Heart right ventricle (tissue), 16 donors: Measurements from ENCODE around the gene CBLC. TPM values are rescaled to one million over a fixed set of nuclear protein-coding genes. Genes with fewer than 3 reads are reported as not detected.

Source experiments
- ATAC-seq, 8 donors: fragments of 200-7000 bp; cut with Tn5 transposase; one replicate each; pipeline ENCODE4 v1.9.1; 2020; ENCODE audit warnings: mild to moderate bottlenecking in 8 of 8, moderate library complexity in 8 of 8, moderate number of reproducible peaks in 1 of 8
- DNase-seq, 2 donors: peaks; one replicate each; pipeline ENCODE4 v3.0.0-alpha.2; 2020
- H3K27ac ChIP-seq, 10 donors: fragments of 200-600 bp; sonication (generic) in 2 of 10; one replicate each; pipeline versions ENCODE4 v1.5.0 to v1.8.0; 2020 to 2022; ENCODE audit warnings: mild to moderate bottlenecking in 3 of 10
- H3K27me3 ChIP-seq, 7 donors: fragments of 200-600 bp; one replicate each; pipeline ENCODE4 v1.8.0; 2021 to 2022; ENCODE audit warnings: mild to moderate bottlenecking in 2 of 7
- H3K36me3 ChIP-seq, 9 donors: fragments of 200-600 bp; sonication (generic) in 1 of 9; one replicate each; pipeline versions ENCODE4 v1.5.0 to v1.8.0; 2020 to 2022; ENCODE audit warnings: mild to moderate bottlenecking in 2 of 9
- H3K4me1 ChIP-seq, 9 donors: fragments of 200-600 bp; sonication (generic) in 1 of 9; one replicate each; pipeline versions ENCODE4 v1.5.0 to v1.8.0; 2020 to 2022; ENCODE audit warnings: mild to moderate bottlenecking in 4 of 9
- H3K4me3 ChIP-seq, 10 donors: fragments of 200-600 bp; sonication (generic) in 2 of 10; one replicate each; pipeline versions ENCODE4 v1.5.0 to v1.8.0; 2020 to 2022; ENCODE audit warnings: mild to moderate bottlenecking in 7 of 10, moderate library complexity in 2 of 10
- H3K9me3 ChIP-seq, 11 donors: fragments of 200-600 bp in 10 of 11; sonication (generic) in 2 of 11; one replicate each; pipeline versions ENCODE4 v1.5.0 to v1.8.0; 2013 to 2022; ENCODE audit warnings: mild to moderate bottlenecking in 2 of 11, control low read depth in 1 of 11, moderate library complexity in 1 of 11
- WGBS, 2 donors: extraction: QIAGEN DNeasy Blood & Tissue Kit; methylation state at CpG; one replicate each; pipeline ENCODE4 v1.1.7; 2013; ENCODE audit warnings: inconsistent platforms in 1 of 2; 5-methylcytosine and 5-hydroxymethylcytosine counted together
- intact Hi-C, 10 donors: fragments of 100-400 bp; cut with DNase I; formaldehyde crosslinking; loops; one replicate each; pipeline versions ENCODE4 v1.11.1 to v1.14.2; 2022
- polyA plus RNA-seq, 2 donors: library from polyadenylated mRNA; stranded (reverse); fragments of 200-250 nt; gene quantifications; one replicate each; pipeline ENCODE4 v1.2.3, GENCODE V29; 2013
- total RNA-seq, 10 donors: library from RNA; stranded (reverse); fragmentation: NEBNext Ultra II Directional in 3 of 10; extraction: Animal tissue kit (Norgen Biotek cat#: 25700) in 3 of 10; gene quantifications; one replicate each; pipeline versions ENCODE4 v1.2.1 to v1.2.4, GENCODE V29; 2021 to 2023
- TF ChIP-seq, protein P1 (sequence below), 9 donors: fragments of 200-600 bp; sonication (generic) in 2 of 9; IDR thresholded peaks; one replicate each; pipeline versions ENCODE4 v1.5.0 to v1.8.0; 2021 to 2022; ENCODE audit warnings: antibody characterized with exemption in 9 of 9, mild to moderate bottlenecking in 5 of 9, moderate library complexity in 1 of 9
- donor health status: Arrhythmogenic right ventricular cardiomyopathy.
- donor health status: ischemic (EF 13 %, LVEDD 7.1; RV severe dilation, severe dysfunction).
- donor health status: healthy with polysubstance abuse.
- donor health status: DM: no; HTN: yes; CAD: no.
- donor health status: DM: no; HTN: no; CAD: no.
- donor health status: ischemic (EF 25% LVEDD 6.9; RV normal size, moderate dysfunction).
- donor health status: ischemic (EF 25% LVEDD 5.7; RV mildly dilated, moderate dysfunction).
- donor health status: healthy.
- donor health status: DM: yes; HTN: yes; CAD: no.
- donor health status: Ischemic cardiomyopathy.
- donor health status: ischemic (EF 35%, LVEDD 5.7; RV mildly dilated, moderate dysfunction).
- donor health status: nonischemic (EF 11% LVEDD 7.7; RV severe dilation, severe dysfunction).
- donor health status: DM: yes; HTN: yes; CAD: no.
- donor health status: PGD.
- donor health status: ischemic (EF 29% LVEDD 5.4; RV normal size, mild dysfunction).
- donor health status: nonischemic (EF 23%, LVEDD 6.1; RV moderate dilation, normal function).

The CBLC gene
- total and polyA plus RNA-seq, 12 donors: 0.38 TPM; not detected in 11

GRCh38 chr19:44803442-44804428, 26.0 kb downstream of the CBLC start:
- intact Hi-C loops: loop anchor here in 1 of 10 donors (2.0 kb wide), 1 partner anchor 37 kb away; no protein-coding TSS in a partner anchor
- ATAC-seq (no peak), DNase-seq (no peak)
- Histone ChIP-seq H3K27ac (no peak overlapping the region), H3K9me3 (no peaks in the 10 kb centered on the region), H3K4me1 (peaks cover 8 to 28% (median 13%) of the 10 kb centered on the region in 9 donors), H3K36me3 (no peaks in the 10 kb centered on the region), H3K4me3 (no peak overlapping the region), H3K27me3 (peaks cover 0 to 7% (median 0%) of the 10 kb centered on the region in 7 donors)
- TF ChIP-seq, protein P1, sequence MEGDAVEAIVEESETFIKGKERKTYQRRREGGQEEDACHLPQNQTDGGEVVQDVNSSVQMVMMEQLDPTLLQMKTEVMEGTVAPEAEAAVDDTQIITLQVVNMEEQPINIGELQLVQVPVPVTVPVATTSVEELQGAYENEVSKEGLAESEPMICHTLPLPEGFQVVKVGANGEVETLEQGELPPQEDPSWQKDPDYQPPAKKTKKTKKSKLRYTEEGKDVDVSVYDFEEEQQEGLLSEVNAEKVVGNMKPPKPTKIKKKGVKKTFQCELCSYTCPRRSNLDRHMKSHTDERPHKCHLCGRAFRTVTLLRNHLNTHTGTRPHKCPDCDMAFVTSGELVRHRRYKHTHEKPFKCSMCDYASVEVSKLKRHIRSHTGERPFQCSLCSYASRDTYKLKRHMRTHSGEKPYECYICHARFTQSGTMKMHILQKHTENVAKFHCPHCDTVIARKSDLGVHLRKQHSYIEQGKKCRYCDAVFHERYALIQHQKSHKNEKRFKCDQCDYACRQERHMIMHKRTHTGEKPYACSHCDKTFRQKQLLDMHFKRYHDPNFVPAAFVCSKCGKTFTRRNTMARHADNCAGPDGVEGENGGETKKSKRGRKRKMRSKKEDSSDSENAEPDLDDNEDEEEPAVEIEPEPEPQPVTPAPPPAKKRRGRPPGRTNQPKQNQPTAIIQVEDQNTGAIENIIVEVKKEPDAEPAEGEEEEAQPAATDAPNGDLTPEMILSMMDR (IDR thresholded peaks at IDR 0.05): no peak
- 81 to 90% methylated on average over 13 of the region's 13 CpGs for WGBS, 2 donors

DNA sequence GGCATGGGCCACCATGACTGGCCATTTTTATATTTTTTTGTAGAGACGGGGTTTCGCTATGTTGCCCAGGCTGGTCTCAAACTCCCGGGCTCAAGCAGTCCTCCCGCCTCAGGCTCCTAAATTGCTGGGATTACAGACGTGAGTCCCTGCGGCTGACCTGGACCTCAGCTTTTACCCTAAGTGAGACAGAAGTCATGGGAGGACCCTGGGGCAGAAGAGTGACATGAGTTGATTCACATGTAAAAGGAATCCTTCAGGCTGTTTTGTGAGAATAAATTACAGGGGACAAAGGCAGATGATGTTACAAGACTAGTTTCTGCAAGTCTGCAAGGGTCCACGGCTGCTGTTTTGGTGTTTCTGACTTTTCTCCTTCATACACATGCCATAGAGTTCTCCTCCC, 28.6 kb downstream of the CBLC start:
- H3K9me3 ChIP-seq: no peaks in the 10 kb centered on the region
- H3K36me3 ChIP-seq: peaks cover 0 to 3% (median 0%) of the 10 kb centered on the region in 9 donors
- DNase-seq (no peak), ATAC-seq (no peak)
- WGBS, 2 donors: 89 to 91% methylated on average over 7 of the region's 7 CpGs
- TF ChIP-seq, protein P1 (IDR thresholded peaks at IDR 0.05): no peak
- H3K4me3 ChIP-seq: no peak overlapping the region
- peaks cover 8 to 43% (median 23%) of the 10 kb centered on the region in 9 donors for H3K4me1 ChIP-seq
- H3K27me3 ChIP-seq: peaks cover 0 to 15% (median 0%) of the 10 kb centered on the region in 7 donors
- H3K27ac ChIP-seq: no peak overlapping the region
- intact Hi-C loops: no loop called here

GRCh38 chr19:44807162-44807561, 29.5 kb downstream of the CBLC start:
- WGBS, 2 donors: 80 to 84% methylated on average over 5 of the region's 5 CpGs
- H3K27ac ChIP-seq: peak overlapping the region in 3 of 10 donors; percentile 89 to 92 (median 91)
- intact Hi-C loops: no loop called here
- no peaks in the 10 kb centered on the region for H3K9me3 ChIP-seq
- DNase-seq: no peak
- TF ChIP-seq, protein P1 (IDR thresholded peaks at IDR 0.05): no peak
- H3K27me3 ChIP-seq: peaks cover 0 to 15% (median 0%) of the 10 kb centered on the region in 7 donors
- H3K36me3 ChIP-seq: peaks cover 0 to 12% (median 0%) of the 10 kb centered on the region in 9 donors
- no peak for ATAC-seq
- no peak overlapping the region for H3K4me3 ChIP-seq
- peaks cover 11 to 50% (median 23%) of the 10 kb centered on the region in 9 donors for H3K4me1 ChIP-seq

DNA sequence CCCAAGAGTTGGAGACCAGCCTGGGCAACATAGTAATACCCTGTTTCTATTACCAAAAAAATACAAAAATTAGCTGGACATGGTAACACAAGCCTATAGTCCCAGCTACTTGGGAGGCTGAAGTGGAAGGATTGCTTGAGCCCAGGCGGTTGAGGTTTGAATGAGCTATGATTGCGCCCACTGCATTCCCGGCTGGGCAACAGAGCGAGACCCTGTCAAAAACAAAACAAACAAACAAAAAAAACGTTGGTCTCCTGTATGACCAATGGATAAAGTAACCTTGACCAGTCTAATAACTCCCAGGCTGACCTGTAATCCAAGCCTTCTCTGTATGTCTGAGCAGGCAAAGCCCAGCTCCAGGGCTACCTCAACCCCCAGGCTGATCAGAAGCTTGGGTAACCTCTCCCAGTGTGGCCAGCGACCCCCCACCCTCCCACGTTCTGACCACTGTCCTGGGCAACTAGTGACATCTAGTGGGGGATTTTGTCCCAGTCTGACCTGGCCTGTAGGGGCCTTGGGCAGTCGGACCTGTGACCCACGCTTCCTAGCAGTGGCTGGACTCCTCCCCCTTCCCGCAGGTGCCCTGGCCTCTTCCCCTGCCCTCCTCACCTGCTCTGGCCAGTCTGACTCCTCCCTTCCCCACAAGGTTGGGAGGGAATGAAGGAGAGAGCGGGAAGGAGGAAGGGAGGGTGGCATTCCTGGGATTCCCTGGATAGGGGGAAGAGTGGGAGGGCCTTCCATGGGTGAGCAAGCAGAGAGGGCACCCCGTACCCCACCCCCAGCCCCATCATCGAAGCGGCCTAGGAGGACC, 30.2 kb downstream of the CBLC start:
- TF ChIP-seq, protein P1 (IDR thresholded peaks at IDR 0.05): peak; percentile 34 to 80 (median 63)
- H3K27me3 ChIP-seq: peaks cover 0 to 15% (median 0%) of the 10 kb centered on the region in 7 donors
- WGBS, 2 donors: 23 to 24% methylated on average over 14 of the region's 14 CpGs
- H3K27ac ChIP-seq: peak overlapping the region in 9 of 10 donors; percentile 66 to 92 (median 88)
- intact Hi-C loops: no loop called here
- DNase-seq: peak; percentile 29 to 51
- peak overlapping the region in 6 of 10 donors; percentile 62 to 95 (median 84) for H3K4me3 ChIP-seq
- ATAC-seq: peak; percentile 37 to 85 (median 70)
- H3K36me3 ChIP-seq: peaks cover 0 to 19% (median 1%) of the 10 kb centered on the region in 9 donors
- H3K9me3 ChIP-seq: no peaks in the 10 kb centered on the region
- H3K4me1 ChIP-seq: peaks cover 11 to 54% (median 23%) of the 10 kb centered on the region in 9 donors
